Caki2 (cell line): ENCODE data around the gene CTNS. TPM values are rescaled to one million over a fixed set of nuclear protein-coding genes. Genes with fewer than 3 reads are reported as not detected.

Experiments used
- DNase-seq: peaks from one replicate; pipeline ENCODE4 v3.0.0-alpha.2; 2015; ENCODE audit warnings: low read depth
- in situ Hi-C: cut with HindIII; loops from 2 replicates; pipeline ENCODE4 v1.10.0; 2016; ENCODE audit warnings: low sequenced_read_pairs, low pct_unique_long_range_greater_than_20kb, mixed read lengths
- total RNA-seq: library from RNA; depleted of rRNA; stranded (reverse); fragments of >200 nt; shearing (Covaris generic); gene quantifications from 2 replicates; pipeline ENCODE4 v1.2.3, GENCODE V29; 2014; ENCODE audit warnings: low replicate concordance

Gene CTNS
- total RNA-seq, 1 experiment from 2014 or later: 7.1 TPM

- no peak for DNase-seq
- in situ Hi-C loops: no loop called here
These were observed 21.2 kb upstream of the CTNS start for GRCh38 chr17:3615160-3615870.

GRCh38 chr17:3621146-3621720 lies 15.3 kb upstream of the CTNS start:
- no peak for DNase-seq
- in situ Hi-C loops: no loop called here

- DNase-seq: no peak
- in situ Hi-C loops: no loop called here
These were observed 13.5 kb upstream of the CTNS start for GRCh38 chr17:3622977-3623594.

GRCh38 chr17:3626831-3627768 lies 9.5 kb upstream of the CTNS start:
- DNase-seq: no peak
- in situ Hi-C loops: no loop called here

- in situ Hi-C loops: no loop called here
- no peak for DNase-seq
These were observed 8.8 kb upstream of the CTNS start for GRCh38 chr17:3627769-3628167.

GRCh38 chr17:3630781-3631180 lies 5.8 kb upstream of the CTNS start:
- no peak for DNase-seq
- in situ Hi-C loops: no loop called here

GRCh38 chr17:3632287-3632686 lies 4.3 kb upstream of the CTNS start:
- in situ Hi-C loops: no loop called here
- DNase-seq: no peak

- in situ Hi-C loops: no loop called here
- peak; percentile 12 for DNase-seq
These were observed 946 bp upstream of the CTNS start for GRCh38 chr17:3635474-3636153.

GRCh38 chr17:3636908-3637373 lies 381 bp downstream of the CTNS start:
- DNase-seq: no peak
- in situ Hi-C loops: no loop called here

GRCh38 chr17:3639981-3640596 lies 3.5 kb downstream of the CTNS start:
- in situ Hi-C loops: no loop called here
- no peak for DNase-seq

- no peak for DNase-seq
- in situ Hi-C loops: no loop called here
These were observed 4.5 kb downstream of the CTNS start for GRCh38 chr17:3641014-3641413.

- in situ Hi-C loops: no loop called here
- DNase-seq: peak; percentile 70
These were observed 5.3 kb downstream of the CTNS start for GRCh38 chr17:3641717-3642486.

- no peak for DNase-seq
- in situ Hi-C loops: no loop called here
These were observed 7.4 kb downstream of the CTNS start for GRCh38 chr17:3643889-3644349.

- DNase-seq: no peak
- in situ Hi-C loops: no loop called here
These were observed 8.8 kb downstream of the CTNS start for GRCh38 chr17:3645310-3645709.

- in situ Hi-C loops: no loop called here
These were observed 10.7 kb downstream of the CTNS start for GRCh38 chr17:3647251-3647650.

GRCh38 chr17:3647769-3648555 lies 11.4 kb downstream of the CTNS start:
- in situ Hi-C loops: no loop called here
- DNase-seq: peak; percentile 22

More at GRCh38 chr17:3647251-3647650, 10.7 kb downstream of the CTNS start:
- no peak for DNase-seq
